Tibial nerve (tissue), 4 donors: ENCODE data around the gene PABPC1L. TPM values are rescaled to one million over a fixed set of nuclear protein-coding genes. Genes with fewer than 3 reads are reported as not detected.
A peak's percentile ranks its signal among the peaks of the same experiment; 100 is the strongest.

Experiments
- DNase-seq, 2 donors: peaks; one replicate each; pipeline ENCODE4 v3.0.0-alpha.2; 2019; ENCODE audit warnings: low spot score in 2 of 2
- H3K27ac ChIP-seq, 4 donors: fragments of 200-600 bp; sonication (generic) in 3 of 4; one replicate each; pipeline ENCODE4 v1.5.1; 2017 to 2019; ENCODE audit warnings: mild to moderate bottlenecking in 1 of 4
- H3K27me3 ChIP-seq, 2 donors: fragments of 200-600 bp; sonication (generic) in 1 of 2; one replicate each; pipeline versions ENCODE4 v1.5.1 to v1.6.0; 2017 to 2019
- H3K36me3 ChIP-seq, 3 donors: fragments of 200-600 bp; sonication (generic); one replicate each; pipeline ENCODE4 v1.5.1; 2018 to 2019
- H3K4me1 ChIP-seq, 4 donors: fragments of 200-600 bp; sonication (generic) in 3 of 4; one replicate each; pipeline ENCODE4 v1.5.1; 2017 to 2019
- H3K4me3 ChIP-seq, 4 donors: fragments of 200-600 bp; sonication (generic) in 3 of 4; one replicate each; pipeline ENCODE4 v1.5.1; 2017 to 2019; ENCODE audit warnings: mild to moderate bottlenecking in 1 of 4, moderate library complexity in 1 of 4
- H3K9me3 ChIP-seq, 4 donors: fragments of 200-600 bp; sonication (generic) in 3 of 4; one replicate each; pipeline ENCODE4 v1.5.1; 2017 to 2019
- CTCF ChIP-seq, 5 experiments: fragments of 200-600 bp in 3 of 5; fragments of 450-650 bp in 2 of 5; sonication (generic) in 3 of 5; IDR thresholded peaks; one replicate each; pipeline ENCODE4 v1.5.1; 2016 to 2019; ENCODE audit warnings: antibody characterized with exemption in 5 of 5, mild to moderate bottlenecking in 3 of 5, moderate library complexity in 2 of 5
- EP300 ChIP-seq, 2 donors: sonication (generic); formaldehyde crosslinking; IDR thresholded peaks; one replicate each; pipeline ENCODE4 v1.6.1; 2017; ENCODE audit warnings: antibody characterized with exemption in 2 of 2, mild to moderate bottlenecking in 1 of 2
- POLR2A ChIP-seq, 2 donors: fragments of 450-650 bp; IDR thresholded peaks; one replicate each; pipeline ENCODE4 v1.6.1; 2017; ENCODE audit warnings: antibody characterized with exemption in 2 of 2, mild to moderate bottlenecking in 2 of 2, moderate library complexity in 2 of 2
- WGBS, 2 donors: methylation state at CpG; one replicate each; pipeline ENCODE4 v1.1.5; 2018; 5-methylcytosine and 5-hydroxymethylcytosine counted together
- total RNA-seq, 4 donors: library from RNA; depleted of rRNA; stranded (reverse); fragments of >200 nt; gene quantifications; one replicate each; pipeline ENCODE4 v1.1.0, GENCODE V29; 2016

The PABPC1L gene
- total RNA-seq, 4 donors from 2014 or later = 11.8 to 27.9 (median 16.0) TPM

GRCh38 chr20:44885392-44886265, 24.2 kb upstream of the PABPC1L start, which contains the start of gene YWHAB:
Gene YWHAB, plus strand, starts transcription at chr20:44885705. Its CDS starts 15,829 bp downstream, at chr20:44901534.
- peak within 1 kb of the TSS; percentile 72 to 99 (median 97) for H3K27ac ChIP-seq
- no peaks in the 10 kb centered on the region for H3K9me3 ChIP-seq
- no peaks in the 10 kb centered on the region for H3K36me3 ChIP-seq
- H3K27me3 ChIP-seq = no peaks in the 10 kb centered on the region
- peak within 1 kb of the TSS; percentile 67 to 99 (median 96) for H3K4me3 ChIP-seq
- peak in 3 of 5 experiments; percentile 4 to 34 (median 32) for TF ChIP-seq CTCF (IDR thresholded peaks at IDR 0.05)
- peak; percentile 49 to 72 for TF ChIP-seq POLR2A (IDR thresholded peaks at IDR 0.05)
- peak; percentile 41 to 90 for TF ChIP-seq EP300 (IDR thresholded peaks at IDR 0.05)
- peak; percentile 98 for DNase-seq
- WGBS, 2 donors = 1% methylated on average over 71 to 76 of the region's 88 CpGs
- peaks cover 0 to 53% (median 23%) of the 10 kb centered on the region in 4 donors for H3K4me1 ChIP-seq

- peak overlapping the region; percentile 72 to 99 (median 97) for H3K27ac ChIP-seq
- DNase-seq = no peak
- peaks cover 0 to 3% (median 0%) of the 10 kb centered on the region in 3 donors for H3K36me3 ChIP-seq
- peaks cover 0 to 58% (median 23%) of the 10 kb centered on the region in 4 donors for H3K4me1 ChIP-seq
- TF ChIP-seq EP300 (IDR thresholded peaks at IDR 0.05) = no peak
- no peak for TF ChIP-seq CTCF (IDR thresholded peaks at IDR 0.05)
- TF ChIP-seq POLR2A (IDR thresholded peaks at IDR 0.05) = no peak
- 0% methylated on average over 8 of the region's 8 CpGs for WGBS, 2 donors
- H3K9me3 ChIP-seq = no peaks in the 10 kb centered on the region
- H3K27me3 ChIP-seq = no peaks in the 10 kb centered on the region
- H3K4me3 ChIP-seq = peak overlapping the region; percentile 67 to 99 (median 96)
Measured at GRCh38 chr20:44886266-44886651, 23.6 kb upstream of the PABPC1L start.

- no peak for DNase-seq
- no peaks in the 10 kb centered on the region for H3K9me3 ChIP-seq
- TF ChIP-seq CTCF (IDR thresholded peaks at IDR 0.05) = no peak
- TF ChIP-seq EP300 (IDR thresholded peaks at IDR 0.05) = no peak
- TF ChIP-seq POLR2A (IDR thresholded peaks at IDR 0.05) = no peak
- H3K4me3 ChIP-seq = peak overlapping the region; percentile 67 to 99 (median 96)
- H3K4me1 ChIP-seq = peaks cover 0 to 63% (median 23%) of the 10 kb centered on the region in 4 donors
- WGBS, 2 donors = 0 to 1% methylated on average over 2 of the region's 2 CpGs
- peaks cover 0 to 6% (median 0%) of the 10 kb centered on the region in 3 donors for H3K36me3 ChIP-seq
- peak overlapping the region in 2 of 4 donors; percentile 98 to 99 for H3K27ac ChIP-seq
- H3K27me3 ChIP-seq = no peaks in the 10 kb centered on the region
Measured at GRCh38 chr20:44886828-44887227, 23.0 kb upstream of the PABPC1L start.

- H3K4me1 ChIP-seq = peaks cover 0 to 67% (median 23%) of the 10 kb centered on the region in 4 donors
- H3K9me3 ChIP-seq = no peaks in the 10 kb centered on the region
- no peak for TF ChIP-seq POLR2A (IDR thresholded peaks at IDR 0.05)
- no peak for TF ChIP-seq CTCF (IDR thresholded peaks at IDR 0.05)
- peaks cover 0 to 6% (median 0%) of the 10 kb centered on the region in 3 donors for H3K36me3 ChIP-seq
- H3K27me3 ChIP-seq = no peaks in the 10 kb centered on the region
- no peak overlapping the region for H3K27ac ChIP-seq
- WGBS, 2 donors = 34 to 36% methylated on average over 4 of the region's 4 CpGs
- peak overlapping the region in 3 of 4 donors; percentile 67 to 99 (median 98) for H3K4me3 ChIP-seq
- no peak for DNase-seq
Measured at GRCh38 chr20:44887466-44887865, 22.4 kb upstream of the PABPC1L start.
